GM23338 (cell line): Measurements from ENCODE around the gene HSD3B7. TPM values are rescaled to one million over a fixed set of nuclear protein-coding genes. Genes with fewer than 3 reads are reported as not detected.
A peak's percentile ranks its signal among the peaks of the same experiment; 100 is the strongest.

Experiments used
- ATAC-seq: fragments of 200-7000 bp; cut with Tn5 transposase; 3 replicates; pipeline ENCODE4 v1.9.1; 2020
- DNase-seq: peaks from one replicate; pipeline ENCODE4 v3.0.0-alpha.2; 2015; ENCODE audit warnings: low spot score
- H2AFZ ChIP-seq: fragments of 200-600 bp; sonication (generic); 2 replicates; pipeline ENCODE4 v1.8.0; 2016; ENCODE audit warnings: antibody characterized with exemption, mild to moderate bottlenecking, moderate library complexity
- H3F3A ChIP-seq: fragments of 200-600 bp; sonication (generic); replicated peaks from 2 replicates; pipeline ENCODE4 v1.8.0; 2017; ENCODE audit warnings: antibody characterized with exemption, mixed run types, low read depth
- H3K27ac ChIP-seq: fragments of 200-600 bp; sonication (generic); 2 replicates; pipeline ENCODE4 v1.6.1; 2016; ENCODE audit warnings: low read depth
- H3K27me3 ChIP-seq: fragments of 200-600 bp; sonication (generic); 2 replicates; pipeline ENCODE4 v1.8.0; 2016; ENCODE audit warnings: mild to moderate bottlenecking, mixed run types, moderate library complexity; ENCODE audit not compliant: insufficient read depth
- H3K36me3 ChIP-seq: fragments of 200-600 bp; sonication (generic); 2 replicates; pipeline ENCODE4 v1.8.0; 2016; ENCODE audit warnings: mild to moderate bottlenecking; ENCODE audit not compliant: insufficient read depth
- H3K4me1 ChIP-seq: fragments of 200-600 bp; sonication (generic); 2 replicates; pipeline ENCODE4 v1.8.0; 2016; ENCODE audit warnings: mild to moderate bottlenecking, moderate library complexity; ENCODE audit not compliant: insufficient read depth
- H3K4me2 ChIP-seq: fragments of 200-600 bp; sonication (generic); 2 replicates; pipeline ENCODE4 v1.7.1; 2017; ENCODE audit warnings: mixed run types
- H3K4me3 ChIP-seq: fragments of 200-600 bp; sonication (generic); 2 replicates; pipeline ENCODE4 v1.6.1; 2016; ENCODE audit warnings: mixed run types
- H3K79me2 ChIP-seq: fragments of 200-600 bp; sonication (generic); replicated peaks from 2 replicates; pipeline ENCODE4 v1.8.0; 2017; ENCODE audit warnings: mild to moderate bottlenecking; ENCODE audit not compliant: insufficient read depth
- H3K9me2 ChIP-seq: fragments of 200-600 bp; sonication (generic); 2 replicates; pipeline ENCODE4 v1.8.0; 2017; ENCODE audit not compliant: insufficient read depth
- H4K20me1 ChIP-seq: fragments of 200-600 bp; sonication (generic); replicated peaks from 2 replicates; pipeline ENCODE4 v1.8.0; 2017; ENCODE audit warnings: mild to moderate bottlenecking; ENCODE audit not compliant: insufficient read depth
- H3K27ac Mint-ChIP-seq: 2 replicates; pipeline ENCODE4 v1.8.0; 2020; ENCODE audit warnings: inconsistent platforms, mild to moderate bottlenecking, moderate library complexity, mixed read lengths
- H3K27me3 Mint-ChIP-seq: 3 replicates; pipeline ENCODE4 v1.8.0; 2022; ENCODE audit warnings: low read depth, mild to moderate bottlenecking, moderate library complexity, mixed read lengths, inconsistent platforms; ENCODE audit not compliant: insufficient read depth, poor library complexity
- H3K36me3 Mint-ChIP-seq: 3 replicates; pipeline ENCODE4 v1.8.0; 2021; ENCODE audit warnings: low read depth, mild to moderate bottlenecking, inconsistent platforms, moderate library complexity, mixed read lengths
- H3K4me1 Mint-ChIP-seq: 3 replicates; pipeline ENCODE4 v1.8.0; 2020; ENCODE audit warnings: mild to moderate bottlenecking, inconsistent platforms, mixed read lengths
- H3K4me3 Mint-ChIP-seq: 3 replicates; pipeline ENCODE4 v1.8.0; 2021; ENCODE audit warnings: moderate library complexity, mild to moderate bottlenecking, inconsistent platforms, mixed read lengths
- H3K9me3 Mint-ChIP-seq: 3 replicates; pipeline ENCODE4 v1.8.0; 2020; ENCODE audit warnings: moderate library complexity, mild to moderate bottlenecking, inconsistent platforms, mixed read lengths
- CREB1 ChIP-seq: fragments of 250-450 bp; sonication (Bioruptor Pico); IDR thresholded peaks from 2 replicates; pipeline ENCODE4 v1.5.0; 2020; ENCODE audit warnings: low read depth, mild to moderate bottlenecking, moderate library complexity
- CTCF ChIP-seq, 2 experiments: fragments of 200-600 bp in 1 of 2; sonication (generic) in 1 of 2; conservative IDR thresholded peaks; 2 replicates each; pipeline versions ENCODE4 v1.5.1 to v1.6.1; 2016 to 2017; ENCODE audit warnings: antibody characterized with exemption in 2 of 2, low read depth in 2 of 2, mild to moderate bottlenecking in 2 of 2, moderate library complexity in 1 of 2
- EZH2 ChIP-seq: fragments of 200-600 bp; sonication (generic); IDR thresholded peaks from one replicate; pipeline ENCODE4 v1.8.0; 2017; ENCODE audit warnings: antibody characterized with exemption, mild to moderate bottlenecking, low read depth; ENCODE audit not compliant: unreplicated experiment
- EZH2phosphoT487 ChIP-seq: fragments of 200-600 bp; sonication (generic); IDR thresholded peaks from one replicate; pipeline ENCODE4 v1.8.1; 2018; ENCODE audit warnings: antibody characterized with exemption; ENCODE audit not compliant: unreplicated experiment
- JUNB ChIP-seq: IDR thresholded peaks from one replicate; pipeline ENCODE4 v1.6.1; 2016; ENCODE audit warnings: antibody characterized with exemption; ENCODE audit not compliant: unreplicated experiment
- POLR2AphosphoS5 ChIP-seq: IDR thresholded peaks from 2 replicates; pipeline ENCODE4 v1.6.1; 2016; ENCODE audit warnings: antibody characterized with exemption, low read depth
- REST ChIP-seq: IDR thresholded peaks from one replicate; pipeline ENCODE4 v1.6.1; 2018; ENCODE audit warnings: antibody characterized with exemption; ENCODE audit not compliant: unreplicated experiment
- STAT1 ChIP-seq: IDR thresholded peaks from one replicate; pipeline ENCODE4 v1.6.1; 2016; ENCODE audit warnings: antibody characterized with exemption; ENCODE audit not compliant: unreplicated experiment
- ZNF114 ChIP-seq: fragments of 250-450 bp; sonication (Bioruptor Pico); IDR thresholded peaks from 2 replicates; pipeline ENCODE4 v1.5.0; 2020; ENCODE audit warnings: mild to moderate bottlenecking, moderate library complexity
- long read RNA-seq: library from polyadenylated mRNA; unstranded; transcript quantifications from one replicate; pipeline ENCODE4 v2.0.0, GENCODE V29; 2020; ENCODE audit not compliant: unreplicated experiment
- polyA plus RNA-seq: library from polyadenylated mRNA; unstranded; fragments of >200 nt; fragmentation: Nextera tagmentation; extraction: Ambion mirVana; gene quantifications from 2 replicates; pipeline ENCODE4 v1.2.1, GENCODE V29; 2016
- total RNA-seq: library from RNA; depleted of rRNA; stranded (reverse); fragments of >200 nt; shearing (Covaris generic); gene quantifications from 2 replicates; pipeline ENCODE4 v1.2.3, GENCODE V29; 2014; rRNA removed

HSD3B7 gene
- total RNA-seq (6.4 and 12.2 TPM in 2 replicates), polyA plus RNA-seq (4.3 TPM in 2 replicates)
- long read RNA-seq, partial matches to known transcripts, result 0 of 1 reads
- long read RNA-seq, other reads (novel, unspliced or antisense), result 1 of 1 reads

GRCh38 chr16:30984669-30985400, at the start of gene HSD3B7:
TSS of gene HSD3B7 (plus strand) at chr16:30985207. CDS start at chr16:30985659, 452 bp downstream.
- peak within 1 kb of the TSS; percentile 67; the same call in 1 of the 2 replicates for H3K27ac Mint-ChIP-seq
- no peak within 1 kb of the TSS for H2AFZ ChIP-seq
- peak within 1 kb of the TSS; percentile 65 for H3K4me3 Mint-ChIP-seq
- H3K27me3 Mint-ChIP-seq, result peaks cover 9% of the 10 kb centered on the region
- DNase-seq, result peak; percentile 95
- no peaks in the 10 kb centered on the region for H3K27me3 ChIP-seq
- no peaks in the 10 kb centered on the region; the same call in 1 of the 2 replicates for H4K20me1 ChIP-seq
- peaks cover 9% of the 10 kb centered on the region for H3F3A ChIP-seq
- H3K27ac ChIP-seq, result 0 out of 2 replicates have a peak within 1 kb of the TSS, but pooled peaks have one; percentile 19
- no peaks in the 10 kb centered on the region for H3K4me1 ChIP-seq
- peaks cover 4% of the 10 kb centered on the region; the same call in 1 of the 2 replicates for H3K36me3 ChIP-seq
- peaks cover 33% of the 10 kb centered on the region for H3K36me3 Mint-ChIP-seq
- H3K79me2 ChIP-seq, result no peaks in the 10 kb centered on the region
- H3K9me3 Mint-ChIP-seq, result peaks cover 2% of the 10 kb centered on the region; the same call in 1 of the 3 replicates
- peak within 1 kb of the TSS; percentile 80 for H3K4me2 ChIP-seq
- peak; percentile 87 to 91 for TF ChIP-seq CTCF (conservative IDR thresholded peaks at IDR 0.05; ENCODE audit: low read depth in 2 of 2)
- TF ChIP-seq EZH2, result no peak
- TF ChIP-seq CREB1, result peak; percentile 74
- no peak for TF ChIP-seq STAT1
- TF ChIP-seq EZH2phosphoT487, result no peak
- no peak for TF ChIP-seq POLR2AphosphoS5
- ATAC-seq, result peak; percentile 82
- H3K4me1 Mint-ChIP-seq, result peaks cover 6% of the 10 kb centered on the region; the same call in 2 of the 3 replicates
- no peaks in the 10 kb centered on the region for H3K9me2 ChIP-seq
- peak within 1 kb of the TSS; percentile 58 for H3K4me3 ChIP-seq

- Mint-ChIP-seq H3K4me1 (peaks cover 17% of the 10 kb centered on the region), H3K27ac (no peak overlapping the region; the same call in 1 of the 2 replicates), H3K9me3 (no peaks in the 10 kb centered on the region; the same call in 1 of the 3 replicates), H3K27me3 (peaks cover 9% of the 10 kb centered on the region), H3K36me3 (peaks cover 65% of the 10 kb centered on the region), H3K4me3 (no peak overlapping the region)
- Histone ChIP-seq H3K4me3 (no peak overlapping the region), H3K27me3 (no peaks in the 10 kb centered on the region), H3K9me2 (no peaks in the 10 kb centered on the region), H3K36me3 (peaks cover 9% of the 10 kb centered on the region), H3K4me2 (no peak overlapping the region), H2AFZ (no peak overlapping the region), H3K79me2 (0 out of 2 replicates have a peak, but pooled peaks cover 2% of the 10 kb centered on the region), H3K4me1 (peaks cover 6% of the 10 kb centered on the region; the same call in 1 of the 2 replicates), H4K20me1 (peaks cover 11% of the 10 kb centered on the region; the same call in 1 of the 2 replicates), H3K27ac (no peak overlapping the region), H3F3A (peaks cover 11% of the 10 kb centered on the region; the same call in 1 of the 2 replicates)
- DNase-seq (no peak), ATAC-seq (no peak)
- TF ChIP-seq ZNF114, result no peak
- TF ChIP-seq JUNB, result no peak
- TF ChIP-seq CREB1, result no peak
- TF ChIP-seq REST, result no peak
- no peak for TF ChIP-seq POLR2AphosphoS5
These were observed 47.3 kb upstream of the HSD3B7 start for GRCh38 chr16:30937692-30938091.
